ENCODE data around the gene TMEM45A. TPM values are rescaled to one million over a fixed set of nuclear protein-coding genes. Genes with fewer than 3 reads are reported as not detected.
A peak's percentile ranks its signal among the peaks of the same experiment; 100 is the strongest.

TMEM45A gene
- total and polyA plus RNA-seq, 7 donors = 1.4 to 23.9 (median 12.2) TPM

GRCh38 chr3:100602506-100603444, 110.4 kb downstream of the TMEM45A start:
- Histone ChIP-seq H3K9me3 (no peaks in the 10 kb centered on the region), H3K27ac (peak overlapping the region in 1 of 4 donors; percentile 38), H3K4me3 (peak overlapping the region in 1 of 4 donors; percentile 5), H3K36me3 (no peaks in the 10 kb centered on the region), H3K27me3 (no peaks in the 10 kb centered on the region), H3K4me1 (no peaks in the 10 kb centered on the region)
- intact Hi-C loops (cut with DNase I) = no loop called here
- TF ChIP-seq, protein P1, sequence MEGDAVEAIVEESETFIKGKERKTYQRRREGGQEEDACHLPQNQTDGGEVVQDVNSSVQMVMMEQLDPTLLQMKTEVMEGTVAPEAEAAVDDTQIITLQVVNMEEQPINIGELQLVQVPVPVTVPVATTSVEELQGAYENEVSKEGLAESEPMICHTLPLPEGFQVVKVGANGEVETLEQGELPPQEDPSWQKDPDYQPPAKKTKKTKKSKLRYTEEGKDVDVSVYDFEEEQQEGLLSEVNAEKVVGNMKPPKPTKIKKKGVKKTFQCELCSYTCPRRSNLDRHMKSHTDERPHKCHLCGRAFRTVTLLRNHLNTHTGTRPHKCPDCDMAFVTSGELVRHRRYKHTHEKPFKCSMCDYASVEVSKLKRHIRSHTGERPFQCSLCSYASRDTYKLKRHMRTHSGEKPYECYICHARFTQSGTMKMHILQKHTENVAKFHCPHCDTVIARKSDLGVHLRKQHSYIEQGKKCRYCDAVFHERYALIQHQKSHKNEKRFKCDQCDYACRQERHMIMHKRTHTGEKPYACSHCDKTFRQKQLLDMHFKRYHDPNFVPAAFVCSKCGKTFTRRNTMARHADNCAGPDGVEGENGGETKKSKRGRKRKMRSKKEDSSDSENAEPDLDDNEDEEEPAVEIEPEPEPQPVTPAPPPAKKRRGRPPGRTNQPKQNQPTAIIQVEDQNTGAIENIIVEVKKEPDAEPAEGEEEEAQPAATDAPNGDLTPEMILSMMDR (IDR thresholded peaks at IDR 0.05) = no peak
- TF ChIP-seq POLR2AphosphoS5 (IDR thresholded peaks at IDR 0.05) = no peak
- TF ChIP-seq POLR2A (IDR thresholded peaks at IDR 0.05) = no peak
- no peak for TF ChIP-seq EP300 (IDR thresholded peaks at IDR 0.05)
- 39 to 42% methylated on average over 7 of the region's 7 CpGs for WGBS, 2 donors
- no peak for DNase-seq

- peak overlapping the region in 1 of 4 donors; percentile 5 for H3K4me3 ChIP-seq
- DNase-seq = no peak
- WGBS, 2 donors = 20 to 38% methylated on average over 5 of the region's 5 CpGs
- no peaks in the 10 kb centered on the region for H3K36me3 ChIP-seq
- H3K27ac ChIP-seq = no peak overlapping the region
- no peaks in the 10 kb centered on the region for H3K27me3 ChIP-seq
- intact Hi-C loops (cut with DNase I) = no loop called here
- no peak for TF ChIP-seq POLR2AphosphoS5 (IDR thresholded peaks at IDR 0.05)
- TF ChIP-seq, protein P1 (IDR thresholded peaks at IDR 0.05) = no peak
- TF ChIP-seq POLR2A (IDR thresholded peaks at IDR 0.05) = no peak
- TF ChIP-seq EP300 (IDR thresholded peaks at IDR 0.05) = no peak
- no peaks in the 10 kb centered on the region for H3K9me3 ChIP-seq
- no peaks in the 10 kb centered on the region for H3K4me1 ChIP-seq
Observed at GRCh38 chr3:100603469-100603868, 111.0 kb downstream of the TMEM45A start.

DNA sequence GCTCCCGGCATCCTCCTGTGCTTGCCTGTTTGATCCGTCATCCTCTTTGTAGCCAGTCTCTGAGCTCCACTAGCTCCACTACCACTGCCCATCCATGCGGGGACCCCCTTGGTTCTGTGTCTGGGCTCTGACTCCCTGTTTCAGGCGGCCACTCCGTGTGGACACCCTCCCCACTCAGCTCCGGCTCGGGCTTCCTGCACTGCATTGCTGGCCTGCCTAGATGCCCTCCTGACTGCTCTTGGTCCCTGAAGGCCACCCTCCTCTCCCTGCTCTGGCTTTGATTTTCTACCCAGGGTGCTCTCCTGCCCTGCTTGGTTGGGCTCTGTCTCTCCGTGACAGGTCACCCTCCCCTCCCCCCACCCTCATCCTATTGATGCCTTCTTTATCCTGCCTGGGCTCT, 112.9 kb downstream of the TMEM45A start:
- intact Hi-C loops (cut with DNase I) = no loop called here

DNA sequence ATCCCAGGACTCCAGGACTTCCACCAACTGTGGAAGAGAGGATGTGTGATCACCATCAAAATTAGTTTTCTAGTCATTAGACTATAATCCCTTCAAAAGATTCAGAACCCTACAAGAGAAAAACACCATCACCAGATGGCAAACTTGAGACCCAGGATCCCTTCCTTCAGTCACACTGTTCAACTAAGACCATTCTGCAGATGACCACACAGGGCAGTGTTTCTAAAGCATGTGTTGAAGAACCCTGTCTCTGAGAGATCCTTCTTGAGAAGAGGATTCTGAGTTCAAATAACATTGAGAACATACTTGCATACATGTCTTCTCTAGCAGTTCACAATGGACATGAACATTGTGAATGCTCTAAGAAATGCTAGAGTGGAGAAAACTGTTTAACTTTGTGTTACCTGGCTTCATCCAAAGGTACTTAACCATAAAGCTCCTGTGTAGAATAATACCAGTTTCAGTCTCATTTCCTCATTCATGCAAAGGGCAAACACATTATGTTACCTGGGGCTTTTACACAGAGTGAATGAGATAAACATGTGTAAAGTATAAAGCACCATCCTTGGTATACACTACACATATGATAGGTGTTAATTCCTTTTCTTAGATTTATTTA, 114.6 kb downstream of the TMEM45A start:
- H3K4me3 ChIP-seq = no peak overlapping the region
- intact Hi-C loops (cut with DNase I) = no loop called here
- H3K36me3 ChIP-seq = no peaks in the 10 kb centered on the region
- TF ChIP-seq, protein P1 (IDR thresholded peaks at IDR 0.05) = no peak
- TF ChIP-seq EP300 (IDR thresholded peaks at IDR 0.05) = no peak
- no peak for TF ChIP-seq POLR2A (IDR thresholded peaks at IDR 0.05)
- no peak for TF ChIP-seq POLR2AphosphoS5 (IDR thresholded peaks at IDR 0.05)
- no peaks in the 10 kb centered on the region for H3K27me3 ChIP-seq
- no peaks in the 10 kb centered on the region for H3K9me3 ChIP-seq
- H3K27ac ChIP-seq = no peak overlapping the region
- no peak for DNase-seq
- H3K4me1 ChIP-seq = no peaks in the 10 kb centered on the region

More for the DNA sequence above, 112.9 kb downstream of the TMEM45A start:
- WGBS, 2 donors = 91 to 95% methylated on average over 8 of the region's 8 CpGs
- no peak for DNase-seq
- no peak overlapping the region for H3K4me3 ChIP-seq
- H3K4me1 ChIP-seq = no peaks in the 10 kb centered on the region
- H3K36me3 ChIP-seq = no peaks in the 10 kb centered on the region
- TF ChIP-seq POLR2A (IDR thresholded peaks at IDR 0.05) (no peak), POLR2AphosphoS5 (IDR thresholded peaks at IDR 0.05) (no peak), EP300 (IDR thresholded peaks at IDR 0.05) (no peak)
- TF ChIP-seq, protein P1 (IDR thresholded peaks at IDR 0.05) = no peak
- H3K9me3 ChIP-seq = no peaks in the 10 kb centered on the region
- no peaks in the 10 kb centered on the region for H3K27me3 ChIP-seq
- H3K27ac ChIP-seq = no peak overlapping the region
